Measurements from ENCODE around the gene KRT39. TPM values are rescaled to one million over a fixed set of nuclear protein-coding genes. Genes with fewer than 3 reads are reported as not detected.

KRT39 gene
- total RNA-seq, 1 experiment from 2014 or later, result not detected

DNA sequence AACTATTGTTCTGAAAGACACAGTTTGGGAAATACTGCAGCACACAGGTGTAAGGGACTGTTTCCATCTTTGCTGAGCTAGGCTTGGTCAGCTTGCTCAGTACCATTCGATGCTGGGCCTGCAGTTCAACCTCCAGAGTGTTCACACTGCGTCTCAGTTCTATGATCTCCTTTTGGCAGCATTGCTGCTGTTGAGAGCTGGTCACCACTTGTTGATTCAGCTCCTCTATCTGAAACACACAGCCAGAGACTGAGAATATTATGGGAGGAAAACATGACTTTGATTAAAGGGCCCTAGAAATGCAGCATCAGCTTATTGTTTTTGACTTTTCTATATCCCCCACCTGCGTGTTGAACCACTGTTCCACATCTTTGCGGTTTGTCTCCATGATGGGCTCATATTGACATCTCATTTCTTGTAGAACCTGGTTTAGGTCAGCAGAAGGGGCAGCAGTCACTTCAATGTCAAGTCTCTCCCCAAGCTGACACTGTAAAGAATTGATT is 4.6 kb downstream of the KRT39 start:
- no TSS peak for BruUV-seq (replicated peaks)
- no peaks in the 10 kb centered on the region for H4K20me1 ChIP-seq (ENCODE audit: low read length)
- H3K27ac ChIP-seq (ENCODE audit: low read length), result no peak overlapping the region
- H3K79me2 ChIP-seq (ENCODE audit: low read length), result no peaks in the 10 kb centered on the region
- no peak for ATAC-seq
- no peak for DNase-seq
- CTCF ChIA-PET, result no interaction called here
- H3K27me3 ChIP-seq (ENCODE audit: low read length), result no peaks in the 10 kb centered on the region
- intact Hi-C loops (cut with micrococcal nuclease), result no loop called here
- no peak overlapping the region for H2AFZ ChIP-seq (ENCODE audit: low read length)
- peaks cover 5% of the 10 kb centered on the region for H3F3A ChIP-seq (ENCODE audit: low read length, unreplicated experiment)
- no peak for TF ChIP-seq EZH2phosphoT487 (IDR thresholded peaks at IDR 0.05; ENCODE audit: borderline replicate concordance, low read length)
- TF ChIP-seq CTCF (conservative IDR thresholded peaks at IDR 0.05; ENCODE audit: low read depth, low read length), result no peak
- no peak for TF ChIP-seq EZH2 (IDR thresholded peaks at IDR 0.05; ENCODE audit: low read length, unreplicated experiment)
- H3K9me2 ChIP-seq (replicated peaks; ENCODE audit: low read length), result no peaks in the 10 kb centered on the region
- H3K4me1 ChIP-seq (ENCODE audit: insufficient read depth, low read length), result peaks cover 24% of the 10 kb centered on the region
- H3K9me3 ChIP-seq (ENCODE audit: low read length), result no peaks in the 10 kb centered on the region
- H3K4me3 ChIP-seq (ENCODE audit: low read length), result no peak overlapping the region
- no peak overlapping the region for H3K9ac ChIP-seq (ENCODE audit: low read length)
- POLR2A ChIA-PET (ENCODE audit: unreplicated experiment), result interaction anchor here (0.6 kb wide), 1 partner anchor 20 kb away, joined by 3 read pairs; no protein-coding TSS in a partner anchor
- H3K4me2 ChIP-seq (ENCODE audit: low read length), result no peak overlapping the region
- no peaks in the 10 kb centered on the region; the same call in 1 of the 2 replicates for H3K36me3 ChIP-seq (ENCODE audit: low read depth, low read length)

- no peak for TF ChIP-seq CTCF (conservative IDR thresholded peaks at IDR 0.05; ENCODE audit: low read depth, low read length)
- no peak for TF ChIP-seq EZH2 (IDR thresholded peaks at IDR 0.05; ENCODE audit: low read length, unreplicated experiment)
- TF ChIP-seq EZH2phosphoT487 (IDR thresholded peaks at IDR 0.05; ENCODE audit: borderline replicate concordance, low read length), result no peak
- no peaks in the 10 kb centered on the region for H4K20me1 ChIP-seq (ENCODE audit: low read length)
- no peaks in the 10 kb centered on the region for H3K9me3 ChIP-seq (ENCODE audit: low read length)
- H3K36me3 ChIP-seq (ENCODE audit: low read depth, low read length), result no peaks in the 10 kb centered on the region; the same call in 1 of the 2 replicates
- peaks cover 27% of the 10 kb centered on the region for H3K4me1 ChIP-seq (ENCODE audit: insufficient read depth, low read length)
- DNase-seq, result no peak
- no peaks in the 10 kb centered on the region for H3K79me2 ChIP-seq (ENCODE audit: low read length)
- intact Hi-C loops (cut with micrococcal nuclease), result no loop called here
- no peaks in the 10 kb centered on the region for H3K27me3 ChIP-seq (ENCODE audit: low read length)
- ChIA-PET CTCF (no interaction called here), POLR2A (ENCODE audit: unreplicated experiment) (no interaction called here)
- H3K4me3 ChIP-seq (ENCODE audit: low read length), result no peak overlapping the region
- BruUV-seq (replicated peaks), result no TSS peak
- H3K27ac ChIP-seq (ENCODE audit: low read length), result no peak overlapping the region
- H3F3A ChIP-seq (ENCODE audit: low read length, unreplicated experiment), result peaks cover 6% of the 10 kb centered on the region
- H3K4me2 ChIP-seq (ENCODE audit: low read length), result no peak overlapping the region
- H3K9me2 ChIP-seq (replicated peaks; ENCODE audit: low read length), result no peaks in the 10 kb centered on the region
- H2AFZ ChIP-seq (ENCODE audit: low read length), result no peak overlapping the region
- no peak for ATAC-seq
- no peak overlapping the region for H3K9ac ChIP-seq (ENCODE audit: low read length)
Measured at GRCh38 chr17:40961591-40961990, 5.2 kb downstream of the KRT39 start.

GRCh38 chr17:40960144-40960543 is 6.6 kb downstream of the KRT39 start:
- intact Hi-C loops (cut with micrococcal nuclease), result no loop called here
- no peaks in the 10 kb centered on the region; the same call in 1 of the 2 replicates for H3K36me3 ChIP-seq (ENCODE audit: low read depth, low read length)
- no peak for DNase-seq
- no peak overlapping the region for H3K4me3 ChIP-seq (ENCODE audit: low read length)
- no peak overlapping the region for H3K27ac ChIP-seq (ENCODE audit: low read length)
- no peaks in the 10 kb centered on the region for H3K27me3 ChIP-seq (ENCODE audit: low read length)
- ATAC-seq, result no peak
- H3K9me3 ChIP-seq (ENCODE audit: low read length), result no peaks in the 10 kb centered on the region
- H3K4me1 ChIP-seq (ENCODE audit: insufficient read depth, low read length), result peaks cover 41% of the 10 kb centered on the region
- BruUV-seq (replicated peaks), result no TSS peak
- no peak overlapping the region for H3K4me2 ChIP-seq (ENCODE audit: low read length)
- TF ChIP-seq EZH2 (IDR thresholded peaks at IDR 0.05; ENCODE audit: low read length, unreplicated experiment) (no peak), EZH2phosphoT487 (IDR thresholded peaks at IDR 0.05; ENCODE audit: borderline replicate concordance, low read length) (no peak), CTCF (conservative IDR thresholded peaks at IDR 0.05; ENCODE audit: low read depth, low read length) (no peak)
- no peaks in the 10 kb centered on the region for H4K20me1 ChIP-seq (ENCODE audit: low read length)
- ChIA-PET POLR2A (ENCODE audit: unreplicated experiment) (no interaction called here), CTCF (no interaction called here)
- H3F3A ChIP-seq (ENCODE audit: low read length, unreplicated experiment), result peaks cover 6% of the 10 kb centered on the region
- H3K9ac ChIP-seq (ENCODE audit: low read length), result no peak overlapping the region
- no peaks in the 10 kb centered on the region for H3K9me2 ChIP-seq (replicated peaks; ENCODE audit: low read length)
- H2AFZ ChIP-seq (ENCODE audit: low read length), result no peak overlapping the region
- H3K79me2 ChIP-seq (ENCODE audit: low read length), result no peaks in the 10 kb centered on the region
